ENCODE measurements around the gene APC2.
"Not testable (repeated sequence)": the region's sequence is repeated elsewhere in the genome, so short reads cannot be mapped to it uniquely, and the experiment has no call there.

The APC2 gene

DNA sequence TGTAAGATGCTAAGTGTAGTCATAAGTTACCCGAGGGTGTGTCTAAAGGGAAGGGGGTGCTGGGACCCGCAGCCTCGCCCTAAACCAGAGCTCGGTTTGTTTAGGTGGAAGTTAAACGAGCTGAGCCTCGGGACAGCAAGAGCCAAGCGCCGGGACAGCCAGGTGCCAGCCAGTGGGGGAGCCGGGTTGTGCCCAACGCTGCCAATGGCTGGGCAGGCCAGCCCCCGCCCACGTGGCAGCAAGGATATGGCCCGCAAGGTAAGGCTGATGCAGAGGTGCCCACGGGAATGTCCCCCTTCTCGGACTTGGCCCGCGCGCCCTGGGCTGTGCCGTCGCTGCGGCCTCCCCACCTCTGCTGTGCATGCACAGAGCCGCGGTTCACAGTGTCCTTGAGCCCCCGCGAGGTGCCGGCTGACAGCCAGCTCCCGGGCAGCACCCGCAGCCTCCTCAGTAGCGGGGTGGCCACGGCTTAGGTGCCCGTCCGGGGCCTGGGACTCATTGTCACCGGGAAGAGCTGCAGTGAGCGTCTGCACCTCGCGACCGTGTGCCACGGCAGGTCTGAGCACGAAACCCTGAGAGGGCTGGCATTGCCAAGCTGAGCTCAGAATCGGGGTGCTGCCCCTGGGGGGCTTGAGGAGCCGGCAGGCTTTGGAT is 21.1 kb upstream of the APC2 start:
- no peak for DNase-seq (ENCODE audit: low spot score)

DNA sequence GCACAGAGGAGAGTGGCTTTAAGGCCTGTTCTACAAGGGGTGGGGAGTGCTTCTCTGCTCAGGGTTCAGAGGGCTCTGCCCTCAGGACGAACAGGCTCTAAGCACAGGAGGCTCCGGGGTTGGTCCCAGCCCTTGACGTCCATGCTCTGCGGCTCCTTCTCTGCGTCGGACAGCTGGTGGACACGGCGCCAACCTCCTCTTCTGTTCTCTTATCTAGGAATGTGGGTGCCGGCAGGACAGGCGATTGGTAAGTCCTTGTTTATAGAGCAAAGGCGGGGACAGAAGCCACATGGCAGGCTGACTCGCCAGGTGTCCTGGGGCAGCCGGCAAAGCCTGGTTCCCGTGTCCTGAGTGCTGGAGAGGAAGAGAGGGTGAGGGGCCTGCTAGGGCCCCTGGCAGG is 20.2 kb upstream of the APC2 start:
- DNase-seq (ENCODE audit: low spot score): no peak

DNA sequence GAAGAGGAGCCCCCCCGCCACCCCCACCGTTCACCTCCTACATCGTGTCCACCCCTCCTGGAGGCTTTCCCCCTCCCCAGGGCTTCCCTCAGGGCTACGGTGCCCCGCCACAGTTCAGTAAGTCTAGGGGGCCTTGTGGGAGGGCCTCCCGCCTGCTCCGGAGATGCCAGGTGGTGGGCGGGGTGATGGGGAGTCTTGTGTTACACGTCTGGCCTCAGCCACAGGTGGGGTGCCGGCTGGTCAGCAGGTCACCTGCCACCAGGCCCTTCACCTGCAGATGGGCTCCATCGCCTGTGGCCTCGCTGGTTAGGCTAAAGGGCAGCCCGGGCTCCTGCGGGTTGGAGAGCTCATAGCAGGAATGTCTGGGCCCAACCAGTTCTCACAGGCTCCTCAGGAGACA is 19.7 kb upstream of the APC2 start:
- no peak for DNase-seq (ENCODE audit: low spot score)

- no peak for DNase-seq (ENCODE audit: low spot score)
These were observed 18.0 kb upstream of the APC2 start for GRCh38 chr19:1431759-1432506.

DNA sequence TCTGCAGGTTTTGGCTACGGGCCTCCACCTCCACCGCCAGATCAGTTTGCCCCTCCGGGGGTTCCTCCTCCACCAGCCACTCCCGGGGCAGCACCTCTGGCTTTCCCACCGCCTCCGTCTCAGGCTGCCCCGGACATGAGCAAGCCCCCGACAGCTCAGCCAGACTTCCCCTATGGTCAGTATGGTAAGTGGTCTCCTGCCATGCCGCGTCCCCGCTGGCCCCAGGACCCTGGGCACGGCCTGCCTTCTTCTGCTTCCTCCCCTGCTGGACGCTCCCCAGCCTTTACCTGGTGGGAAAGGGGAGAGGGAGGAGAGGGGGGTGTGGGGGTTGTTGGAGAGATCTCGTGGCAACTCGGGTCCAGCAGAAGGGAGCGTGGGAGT is 17.4 kb upstream of the APC2 start:
- no peak for DNase-seq (ENCODE audit: low spot score)

GRCh38 chr19:1433119-1434039 is 16.5 kb upstream of the APC2 start:
- DNase-seq (ENCODE audit: low spot score): no peak

DNA sequence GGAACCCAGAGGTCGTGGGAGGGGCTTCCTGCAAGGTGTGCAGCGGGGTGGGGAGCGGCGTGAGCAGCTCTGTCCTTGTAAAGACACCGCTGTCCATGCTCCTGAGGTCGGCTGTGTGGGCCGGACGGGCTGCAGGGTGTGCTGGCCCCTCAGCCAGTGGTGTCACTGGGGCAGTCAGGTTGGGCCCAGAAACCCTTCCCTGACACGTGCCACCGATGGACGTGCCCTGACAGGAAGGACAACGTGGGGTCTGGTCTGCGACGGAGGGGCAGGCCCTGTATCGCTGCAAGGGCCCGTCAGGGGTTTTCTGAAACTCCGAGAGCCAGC is 15.9 kb upstream of the APC2 start:
- no peak for DNase-seq (ENCODE audit: low spot score)

GRCh38 chr19:1434577-1435060 is 15.3 kb upstream of the APC2 start:
- no peak for DNase-seq (ENCODE audit: low spot score)

- no peak for DNase-seq (ENCODE audit: low spot score)
These were observed 14.4 kb upstream of the APC2 start for GRCh38 chr19:1435378-1435989.

- DNase-seq (ENCODE audit: low spot score): no peak
These were observed 12.3 kb upstream of the APC2 start for GRCh38 chr19:1437609-1438008.

GRCh38 chr19:1438035-1438932 is 11.6 kb upstream of the APC2 start, which contains the start of gene RPS15:
TSS of gene RPS15 (plus strand) at chr19:1438396. CDS start at chr19:1438426, 30 bp downstream.
- DNase-seq (ENCODE audit: low spot score): peak; percentile 98

GRCh38 chr19:1438933-1439354 is 11.0 kb upstream of the APC2 start:
- no peak for DNase-seq (ENCODE audit: low spot score)

- not testable (repeated sequence) for DNase-seq (ENCODE audit: low spot score)
These were observed 10.2 kb upstream of the APC2 start for GRCh38 chr19:1439525-1440417.

DNA sequence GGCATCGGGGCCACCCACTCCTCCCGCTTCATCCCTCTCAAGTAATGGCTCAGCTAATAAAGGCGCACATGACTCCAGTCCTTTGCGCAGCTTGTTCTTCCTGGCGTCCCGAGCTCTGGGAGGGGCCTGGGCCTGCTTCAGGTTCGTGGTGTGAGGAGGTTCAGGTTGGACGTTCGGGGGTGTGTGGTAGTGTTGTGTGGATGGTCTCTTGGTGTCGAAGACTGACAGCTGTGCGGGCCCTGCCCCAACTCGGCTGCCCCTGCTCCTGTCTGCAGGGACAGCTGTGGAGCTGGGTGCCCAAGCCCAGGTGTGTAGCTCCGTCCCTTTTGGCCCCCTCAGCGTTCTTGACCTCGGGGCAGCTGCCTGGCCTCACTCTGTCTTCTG is 9.5 kb upstream of the APC2 start:
- DNase-seq (ENCODE audit: low spot score): no peak

- no peak for DNase-seq (ENCODE audit: low spot score)
These were observed 8.9 kb upstream of the APC2 start for GRCh38 chr19:1441022-1441426.

GRCh38 chr19:1441677-1442438 is 8.1 kb upstream of the APC2 start:
- DNase-seq (ENCODE audit: low spot score): no peak

DNA sequence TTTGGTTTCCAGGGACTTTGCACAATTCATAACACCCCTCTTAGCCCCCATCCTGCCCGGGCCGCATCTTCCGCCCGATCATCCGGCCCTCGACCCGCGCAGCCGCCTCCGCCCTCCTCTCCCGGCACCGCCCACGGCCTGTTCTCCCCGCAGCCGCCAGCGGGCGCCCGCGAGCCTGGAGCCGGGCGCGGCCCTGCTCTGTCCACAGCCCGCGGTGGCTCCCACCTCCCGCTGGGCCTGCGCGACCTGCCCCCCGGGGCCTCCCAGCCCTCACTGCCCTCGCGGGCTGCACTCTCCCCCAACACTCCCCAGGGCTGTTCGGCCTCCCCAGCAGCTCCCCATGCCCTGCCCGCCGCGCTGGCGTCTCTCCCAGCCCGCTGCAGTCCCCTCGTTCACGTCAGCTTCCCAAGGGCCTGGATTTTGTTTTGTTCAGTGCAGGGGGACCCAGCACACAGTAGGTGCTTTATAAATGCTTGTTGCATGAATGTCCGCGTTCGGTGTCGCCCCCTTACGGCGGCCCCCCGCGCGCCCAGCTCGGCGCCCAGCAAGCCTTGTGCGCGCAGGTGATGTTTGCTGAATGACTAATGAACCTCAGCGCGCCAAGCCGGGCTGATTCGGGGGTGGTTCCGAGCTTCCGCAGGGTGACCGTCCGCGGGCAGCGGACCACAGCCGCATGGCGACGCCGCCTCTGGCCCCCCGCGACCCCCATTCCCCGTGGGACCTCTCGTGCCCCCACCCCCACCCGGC is 4.6 kb upstream of the APC2 start:
- peak; percentile 89 for DNase-seq (ENCODE audit: low spot score)

DNA sequence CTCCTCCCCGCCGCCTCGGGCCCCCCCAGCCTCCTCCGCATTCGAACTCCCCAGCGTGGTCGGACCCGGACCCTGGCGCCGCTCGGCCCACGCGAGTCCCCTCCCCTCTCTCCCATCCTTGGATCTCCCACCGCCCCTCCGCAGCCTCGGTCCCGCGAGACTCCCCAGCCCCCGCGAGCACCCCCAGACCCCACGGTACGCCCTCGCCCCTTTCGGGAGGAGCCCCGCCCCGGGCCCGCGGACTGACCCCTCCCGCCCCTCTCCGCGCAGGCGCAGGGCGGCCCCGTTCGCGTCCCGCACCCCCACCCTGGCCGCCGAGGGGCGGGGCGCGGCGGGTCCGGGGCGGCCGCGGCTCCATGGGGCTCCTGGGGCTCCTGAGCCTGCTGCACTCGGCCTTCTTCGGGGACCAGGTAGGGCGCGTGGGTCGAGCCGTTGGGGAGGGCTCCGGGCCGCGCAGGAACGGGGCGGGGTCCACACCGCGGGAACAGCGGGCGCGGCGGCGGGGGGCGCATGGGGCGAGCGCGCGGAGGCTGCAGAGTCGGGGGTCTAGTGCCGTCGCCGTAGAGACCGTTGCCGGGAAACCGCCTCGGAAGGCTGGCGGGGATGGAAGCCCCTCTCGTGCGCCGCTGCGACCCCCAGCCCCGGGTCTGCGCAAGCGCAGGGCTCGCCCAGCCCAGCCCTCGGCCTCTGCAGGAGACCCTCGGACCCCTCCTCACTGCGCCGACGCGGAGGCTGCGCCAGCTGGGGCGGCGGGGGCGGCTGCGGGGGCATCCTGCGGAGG is 3.8 kb upstream of the APC2 start:
- peak; percentile 54 for DNase-seq (ENCODE audit: low spot score)
